Heart left ventricle (tissue), 13 donors: ENCODE data around the gene SGPL1.

Experiments used
- CTCF ChIP-seq, 12 donors: fragments of 200-600 bp; sonication (generic) in 4 of 12; IDR thresholded peaks; one replicate each; pipeline versions ENCODE4 v1.5.0 to v1.8.0; 2018 to 2022; ENCODE audit warnings: antibody characterized with exemption in 12 of 12, mild to moderate bottlenecking in 5 of 12
- POLR2A ChIP-seq, 2 donors: fragments of 450-650 bp; IDR thresholded peaks; one replicate each; pipeline ENCODE4 v1.6.1; 2017; ENCODE audit warnings: antibody characterized with exemption in 2 of 2, mild to moderate bottlenecking in 2 of 2, moderate library complexity in 2 of 2
- donor health status: ischemic (EF 13 %, LVEDD 7.1; RV severe dilation, severe dysfunction).
- donor health status: DM: no; HTN: yes; CAD: no.
- donor health status: DM: no; HTN: no; CAD: no.
- donor health status: ischemic (EF 25% LVEDD 6.9; RV normal size, moderate dysfunction).
- donor health status: ischemic (EF 25% LVEDD 5.7; RV mildly dilated, moderate dysfunction).
- donor health status: ischemic (EF 35%, LVEDD 5.7; RV mildly dilated, moderate dysfunction).
- donor health status: nonischemic (EF 11% LVEDD 7.7; RV severe dilation, severe dysfunction).
- donor health status: DM: yes; HTN: yes; CAD: no.
- donor health status: PGD.
- donor health status: ischemic (EF 29% LVEDD 5.4; RV normal size, mild dysfunction).
- donor health status: nonischemic (EF 23%, LVEDD 6.1; RV moderate dilation, normal function).

GRCh38 chr10:70773965-70774809 lies 41.6 kb upstream of the SGPL1 start:
- TF ChIP-seq CTCF (IDR thresholded peaks at IDR 0.05), result no peak
- no peak for TF ChIP-seq POLR2A (IDR thresholded peaks at IDR 0.05)
